H1 (cell line): Measurements from ENCODE around the gene NFKBIE. TPM values are rescaled to one million over a fixed set of nuclear protein-coding genes. Genes with fewer than 3 reads are reported as not detected.

ENCODE experiments used
- CHD2 ChIP-seq: IDR thresholded peaks from 2 replicates; pipeline ENCODE4 v1.6.1; 2012; ENCODE audit warnings: low read length, improper control_type of control experiment
- CREB1 ChIP-seq: IDR thresholded peaks from 2 replicates; pipeline ENCODE4 v1.6.1; 2012; ENCODE audit warnings: inconsistent platforms
- EGR1 ChIP-seq: IDR thresholded peaks from 2 replicates; pipeline ENCODE4 v1.6.1; 2011; ENCODE audit warnings: low read depth, low read length, borderline replicate concordance
- SIRT6 ChIP-seq: IDR thresholded peaks from one replicate; pipeline ENCODE4 v1.7.1; 2012; ENCODE audit warnings: low read length, inconsistent platforms
- SP4 ChIP-seq: IDR thresholded peaks from 2 replicates; pipeline ENCODE4 v1.6.1; 2012; ENCODE audit warnings: low read length, inconsistent platforms
- SUZ12 ChIP-seq: fragments of 200-600 bp; sonication (generic); IDR thresholded peaks from 2 replicates; pipeline ENCODE4 v1.6.1; 2012; ENCODE audit warnings: mild to moderate bottlenecking, inconsistent platforms, low read length, moderate library complexity, mixed read lengths
- polyA plus RNA-seq, 7 experiments: library from polyadenylated mRNA; depleted of rRNA in 3 of 7; stranded (reverse) in 5 of 7; unstranded in 2 of 7; fragments of >200 nt in 5 of 7; fragments of 200-250 nt in 2 of 7; gene quantifications; 1 replicate in 5 of 7; 2 replicates in 1 of 7; 4 replicates in 1 of 7; pipeline versions ENCODE4 v1.2.1 to v1.2.3, GENCODE V29; 2011 to 2013; ENCODE audit warnings: missing spikeins in 2 of 7, mixed read lengths in 2 of 7
- total RNA-seq: library from RNA; stranded (reverse); fragmentation: NEBNext Ultra II Directional; extraction: Animal tissue kit (Norgen Biotek cat#: 25700); gene quantifications from 2 replicates; pipeline ENCODE4 v1.2.1, GENCODE V29; 2021
- TF ChIP-seq, protein P1 (sequence below): IDR thresholded peaks from 2 replicates; pipeline ENCODE4 v1.6.1; 2011; ENCODE audit warnings: low read depth, mild to moderate bottlenecking, low read length; ENCODE audit not compliant: insufficient read depth

Gene NFKBIE
- total and polyA plus RNA-seq, 2 of the 8 experiments (the other 6 are each of a cell fraction or from before 2014, with no cell fraction given) = 13.5 to 19.2 TPM

DNA sequence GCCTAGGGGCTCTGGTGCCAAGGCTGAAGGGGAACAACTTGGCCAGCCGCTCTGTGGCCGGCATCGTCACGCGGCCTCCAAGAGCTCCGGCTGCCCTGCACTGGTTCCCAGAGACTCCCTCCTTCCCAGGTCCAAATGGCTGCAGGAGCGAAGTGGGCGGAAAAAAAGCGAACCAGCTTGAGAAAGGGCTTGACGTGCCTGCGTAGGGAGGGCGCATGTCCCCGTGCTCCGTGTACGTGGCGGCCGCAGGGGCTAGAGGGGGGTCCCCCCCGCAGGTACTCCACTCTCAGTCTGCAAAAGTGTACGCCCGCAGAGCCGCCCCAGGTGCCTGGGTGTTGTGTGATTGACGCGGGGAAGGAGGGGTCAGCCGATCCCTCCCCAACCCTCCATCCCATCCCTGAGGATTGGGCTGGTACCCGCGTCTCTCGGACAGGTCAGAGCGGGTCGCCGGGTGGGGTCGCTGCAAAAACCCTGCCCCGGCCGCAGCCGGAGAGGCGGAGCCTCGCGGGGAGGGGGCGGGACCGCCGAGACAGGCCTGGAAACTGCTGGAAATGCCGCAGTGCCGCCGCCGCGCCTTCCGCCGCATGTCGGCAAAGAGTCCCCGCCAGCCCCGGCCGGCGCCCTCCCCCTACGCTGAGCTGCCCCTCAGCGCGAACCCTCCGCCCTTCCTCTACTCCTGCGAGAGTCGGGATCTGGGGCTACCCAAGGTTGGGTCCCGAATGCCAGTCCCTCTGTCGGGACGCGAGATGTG, 19.3 kb downstream of the NFKBIE start (continued):
- TF ChIP-seq CHD2 (peak; percentile 94), EGR1 (peak; percentile 72), SUZ12 (no peak), SP4 (no peak; the same call in none of the 2 replicates), SIRT6 (no peak), CREB1 (peak; percentile 86)
- TF ChIP-seq, protein P1, sequence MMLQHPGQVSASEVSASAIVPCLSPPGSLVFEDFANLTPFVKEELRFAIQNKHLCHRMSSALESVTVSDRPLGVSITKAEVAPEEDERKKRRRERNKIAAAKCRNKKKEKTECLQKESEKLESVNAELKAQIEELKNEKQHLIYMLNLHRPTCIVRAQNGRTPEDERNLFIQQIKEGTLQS = no peak
